GM18519 (cell line): ENCODE results near the gene PITPNB.

ENCODE experiments used
- ATAC-seq: cut with Tn5 transposase; IDR thresholded peaks from one replicate; pipeline ENCODE4 v1.9.1; 2021; ENCODE audit warnings: mild to moderate bottlenecking, moderate library complexity; ENCODE audit not compliant: unreplicated experiment, low FRiP score

The PITPNB gene

GRCh38 chr22:27836181-27836580 lies 82.9 kb downstream of the PITPNB start:
- ATAC-seq = no peak

GRCh38 chr22:27835446-27835845 lies 83.6 kb downstream of the PITPNB start:
- no peak for ATAC-seq

DNA sequence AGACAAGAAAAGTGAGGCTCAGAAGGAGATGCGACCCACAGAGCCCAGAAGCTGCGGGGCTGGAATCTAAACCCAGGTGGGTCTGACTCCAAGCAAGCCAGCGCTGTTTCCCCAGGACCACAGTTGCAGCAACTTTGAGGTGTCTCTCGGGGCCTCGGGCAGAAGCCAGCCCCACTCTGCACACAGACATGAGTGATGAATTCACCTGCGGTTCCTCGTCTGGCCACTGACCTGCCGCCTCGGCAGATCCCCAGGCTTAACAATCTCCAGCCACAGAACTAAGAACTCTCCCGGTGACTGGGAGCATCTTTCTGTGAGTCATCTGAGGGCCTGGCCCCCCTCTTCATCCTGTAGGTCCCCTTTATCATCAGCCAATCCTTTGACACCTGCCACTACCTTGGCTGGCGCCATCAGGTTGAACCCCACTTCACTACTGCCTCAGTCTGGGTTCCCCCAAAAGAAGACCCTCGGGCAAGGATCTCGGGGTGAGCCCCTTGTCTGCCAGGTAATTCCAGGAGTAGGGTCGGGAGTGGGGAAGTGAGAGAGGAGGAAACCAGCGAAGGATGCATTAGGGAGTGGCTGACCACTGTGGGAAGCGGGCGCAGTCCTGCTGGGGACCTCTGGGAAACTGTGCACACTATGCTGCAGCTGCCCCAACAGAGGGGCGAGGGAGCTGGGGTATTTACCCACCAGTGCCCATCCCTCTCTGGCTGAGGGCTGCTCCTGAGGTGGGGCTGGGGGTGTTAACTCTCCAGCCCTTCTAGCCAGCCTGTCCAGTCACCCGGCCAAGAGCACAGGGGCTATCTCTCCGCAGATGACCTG lies 84.5 kb downstream of the PITPNB start:
- no peak for ATAC-seq

DNA sequence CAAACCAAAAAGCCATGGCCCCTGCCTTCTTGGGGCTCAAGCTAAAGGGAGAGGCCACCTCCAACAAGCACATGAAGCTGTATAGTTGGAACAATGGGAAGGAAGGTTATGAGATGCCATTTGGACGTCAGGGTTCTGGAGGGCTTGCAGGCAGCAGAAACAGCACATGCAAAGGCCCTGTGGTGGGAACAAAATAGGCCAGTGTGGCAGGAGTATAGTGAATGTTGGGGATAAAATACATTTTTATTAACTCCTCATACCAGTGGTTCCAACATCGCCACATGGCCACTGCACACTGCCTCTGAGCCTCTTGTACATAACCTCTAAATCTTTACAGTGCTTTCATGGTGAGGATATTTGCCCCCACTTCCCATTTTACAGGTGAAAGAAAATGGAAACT lies 85.3 kb downstream of the PITPNB start:
- ATAC-seq = no peak

GRCh38 chr22:27832606-27833005 lies 86.5 kb downstream of the PITPNB start:
- no peak for ATAC-seq

DNA sequence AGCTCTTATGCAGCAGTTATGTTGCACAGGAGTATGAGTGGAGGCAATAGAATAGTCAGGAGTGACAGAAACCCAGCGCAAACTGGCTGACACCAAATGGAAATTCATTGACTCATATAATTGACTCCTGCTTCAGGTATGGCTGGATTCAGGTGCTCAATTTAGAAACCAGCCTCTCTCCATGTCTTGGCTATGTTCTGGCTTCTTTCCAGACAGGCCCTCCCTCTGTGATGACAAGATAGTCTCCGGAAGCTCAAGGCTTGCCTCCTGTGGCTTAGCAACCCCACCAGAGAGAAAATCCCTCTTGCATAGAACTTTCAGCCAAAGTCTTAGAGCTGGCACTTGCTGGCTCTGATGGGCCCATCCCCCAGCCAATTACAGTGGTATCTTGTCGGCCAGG lies 89.4 kb downstream of the PITPNB start:
- ATAC-seq = no peak

DNA sequence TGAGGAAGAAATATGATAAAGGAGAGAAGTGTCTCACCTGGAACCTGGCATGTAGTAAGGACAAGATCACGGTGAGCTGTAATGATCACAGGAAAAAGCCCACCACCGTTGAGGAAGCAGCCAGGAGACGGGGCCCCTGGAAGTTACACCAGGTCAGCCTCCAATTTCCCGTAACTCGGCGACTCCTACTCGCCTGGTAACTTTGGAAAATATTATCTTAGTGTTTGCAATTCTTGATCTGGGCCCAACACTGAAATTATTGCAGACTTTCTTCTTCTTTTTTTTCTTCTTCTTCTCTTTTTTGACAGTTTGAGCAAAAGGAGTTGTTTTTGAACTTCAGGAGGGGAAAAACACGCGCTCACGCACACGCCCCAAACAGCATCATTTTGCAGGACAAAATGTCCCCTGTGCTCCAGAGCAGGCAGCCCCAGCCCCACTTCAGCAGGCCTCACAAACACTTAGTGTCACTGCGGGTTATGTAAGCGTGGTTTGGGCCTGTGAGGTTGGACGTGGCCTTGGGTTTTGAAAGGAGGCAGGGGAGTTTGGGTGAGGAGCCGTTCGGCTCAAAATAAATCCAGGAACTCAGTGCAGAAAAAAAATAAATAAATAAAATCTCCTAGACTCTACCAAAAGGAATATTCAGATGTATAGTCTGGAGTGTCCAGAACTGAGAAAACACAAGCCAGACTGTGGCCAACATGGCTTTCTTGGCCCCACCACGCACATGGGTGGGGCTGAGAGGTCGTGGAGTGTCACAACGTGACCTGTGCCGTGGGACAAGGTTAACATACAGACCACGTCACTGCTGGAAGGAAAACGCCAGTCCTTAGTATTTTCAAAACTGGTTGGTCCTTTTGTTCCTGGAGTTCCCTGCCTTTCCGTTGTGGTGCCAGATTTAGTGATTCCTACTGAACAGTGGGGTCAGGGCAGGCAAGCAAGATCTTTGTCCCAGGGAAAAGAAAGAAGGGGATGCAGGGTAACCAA lies 91.2 kb downstream of the PITPNB start:
- ATAC-seq = no peak

DNA sequence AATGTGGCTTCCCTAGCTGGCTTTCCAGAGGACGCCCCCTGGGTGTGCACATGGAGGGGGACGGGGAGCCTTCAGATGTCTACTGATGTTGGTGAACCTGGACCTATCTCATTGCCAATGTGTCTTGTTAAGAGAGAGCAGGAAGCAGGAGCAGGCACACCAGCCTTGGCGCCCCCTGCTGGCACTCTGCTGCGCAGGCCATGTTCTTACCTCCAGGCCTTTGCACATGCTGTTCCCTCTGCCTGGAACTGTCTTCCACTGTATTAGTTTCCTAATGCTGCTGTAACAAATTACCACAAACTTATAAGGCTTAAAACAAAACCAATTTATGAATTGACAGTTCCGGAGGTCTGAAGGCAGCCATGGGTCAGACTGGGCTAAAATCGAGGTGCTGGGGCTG lies 93.9 kb downstream of the PITPNB start:
- ATAC-seq = no peak

GRCh38 chr22:27823221-27823620 lies 95.8 kb downstream of the PITPNB start:
- ATAC-seq = no peak

DNA sequence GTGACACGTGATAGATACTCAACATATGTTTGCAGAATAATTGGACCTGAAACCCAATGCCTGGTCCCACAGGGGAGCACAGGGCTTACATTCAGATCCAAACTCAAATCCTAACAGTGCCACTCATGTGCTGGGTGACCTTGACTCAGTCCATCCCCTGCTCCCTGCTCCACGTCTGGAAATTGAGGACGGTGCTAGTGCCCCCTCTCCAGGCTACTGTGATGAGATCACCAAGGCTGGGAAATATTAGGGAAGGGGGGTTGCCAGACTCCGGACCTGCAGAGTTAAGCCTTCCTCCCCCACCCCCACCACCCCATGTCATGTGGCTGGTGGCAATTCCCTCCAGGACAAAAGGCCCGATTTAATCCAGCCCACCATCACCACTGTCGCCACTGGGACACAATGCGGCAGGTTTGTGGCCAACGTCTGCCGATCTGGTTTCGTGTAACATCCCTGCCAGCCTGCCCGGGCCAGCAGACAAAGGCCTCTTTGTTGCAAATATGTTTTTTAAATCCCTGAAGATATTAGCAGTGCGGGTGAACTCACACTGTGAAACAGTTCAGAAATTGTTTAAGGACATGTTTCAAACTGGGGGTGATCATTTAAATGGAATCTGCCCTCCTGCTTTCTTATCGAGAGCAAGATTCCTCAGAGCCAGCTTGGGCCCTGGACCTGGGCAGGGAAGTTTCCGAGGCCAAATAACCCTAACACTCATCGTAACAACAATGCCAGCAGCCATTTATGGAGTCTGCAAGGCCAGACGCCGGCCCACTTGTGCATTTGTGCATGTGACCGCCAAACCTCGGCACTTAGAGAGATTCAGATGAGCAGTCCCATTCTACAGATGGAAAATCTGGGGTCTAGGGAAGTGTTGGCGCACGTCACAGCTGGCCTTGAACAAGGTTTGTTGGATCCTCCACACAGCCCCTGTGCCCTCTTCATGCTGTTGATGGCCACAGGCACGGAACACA lies 97.9 kb downstream of the PITPNB start:
- no peak for ATAC-seq

DNA sequence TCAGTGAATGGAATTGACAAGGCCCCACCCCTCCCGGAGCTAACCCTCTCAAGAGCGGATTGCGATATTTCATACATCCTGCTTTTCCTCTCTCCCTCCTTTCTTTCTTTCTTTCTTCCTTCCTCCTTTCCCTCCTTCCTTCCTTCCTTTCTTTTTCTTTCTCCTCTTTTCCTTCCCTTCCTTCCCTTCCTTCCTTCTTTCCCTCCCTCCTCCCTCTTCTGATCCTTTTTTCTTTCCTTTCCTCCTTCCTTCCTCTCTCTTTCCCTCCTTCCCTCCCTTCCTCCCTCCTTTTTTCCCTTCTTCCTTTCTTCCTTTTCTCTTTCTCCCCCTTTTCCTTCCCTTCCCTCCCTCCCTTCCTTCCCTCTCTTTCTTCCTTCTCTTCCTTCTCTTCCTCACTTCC lies 102.5 kb downstream of the PITPNB start:
- ATAC-seq = no peak

DNA sequence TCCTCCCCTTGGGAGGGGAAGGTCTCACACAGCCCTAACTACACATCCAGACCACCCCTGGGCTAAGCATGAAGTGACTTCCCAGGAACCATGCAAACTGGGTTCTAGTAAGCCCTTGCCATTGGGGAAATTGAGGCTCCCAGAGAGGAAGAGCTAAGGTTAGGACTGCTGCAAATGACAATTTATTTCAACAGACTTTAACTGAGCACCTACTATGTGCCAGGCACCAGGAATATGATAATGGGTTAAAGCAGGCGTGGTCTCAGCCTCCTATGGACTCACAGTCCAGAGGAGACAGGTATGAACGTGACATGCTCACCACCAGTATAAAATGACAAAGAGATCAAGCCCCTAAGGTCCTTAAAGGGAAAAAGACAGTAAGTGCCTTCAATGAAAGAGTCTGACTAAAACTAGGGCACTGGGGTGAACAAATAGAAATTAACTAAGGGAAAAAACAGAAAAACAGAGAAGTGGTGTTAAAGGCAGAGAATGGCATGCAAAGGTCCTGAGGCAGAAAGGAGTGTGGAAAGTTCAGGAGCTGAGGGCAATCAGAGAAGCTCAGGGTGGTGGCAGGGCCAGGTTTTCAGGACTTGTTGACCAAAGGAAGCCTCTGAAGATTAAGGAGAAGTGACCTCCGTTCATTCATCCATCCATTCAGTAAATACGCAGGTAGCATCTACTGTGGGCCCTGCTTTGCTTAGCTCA lies 103.1 kb downstream of the PITPNB start:
- ATAC-seq = no peak

GRCh38 chr22:27814993-27815392 lies 104.1 kb downstream of the PITPNB start:
- ATAC-seq = no peak

GRCh38 chr22:27811778-27812177 lies 107.3 kb downstream of the PITPNB start:
- no peak for ATAC-seq

DNA sequence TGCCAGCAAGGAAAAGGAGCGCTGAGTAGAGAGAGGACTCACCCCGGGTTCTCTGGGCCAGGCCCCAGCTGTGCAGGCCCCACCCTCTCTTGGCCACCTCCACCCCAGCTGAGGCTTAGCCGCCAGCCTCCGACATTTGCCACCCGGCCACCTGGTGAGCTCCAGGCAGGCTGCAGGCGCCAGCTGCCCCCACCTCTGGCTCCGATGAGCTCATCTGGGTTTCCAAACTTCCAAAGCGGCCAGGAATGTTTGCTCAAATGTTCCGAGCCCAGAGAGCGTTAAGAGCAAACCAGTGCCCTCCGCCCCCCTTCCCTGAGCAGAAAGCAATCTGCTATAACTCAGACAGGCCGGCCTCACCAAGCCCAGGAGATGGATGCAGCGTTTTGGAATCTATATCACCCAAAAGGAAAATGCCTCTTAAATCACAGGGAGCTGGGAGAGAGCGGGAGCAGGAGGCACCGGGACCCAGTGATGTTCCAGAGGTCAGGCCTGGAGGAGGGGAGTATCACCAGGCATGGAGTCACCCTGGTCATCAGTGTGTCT lies 108.4 kb downstream of the PITPNB start:
- ATAC-seq = no peak

- no peak for ATAC-seq
These were observed 109.1 kb downstream of the PITPNB start for GRCh38 chr22:27809700-27810608.

DNA sequence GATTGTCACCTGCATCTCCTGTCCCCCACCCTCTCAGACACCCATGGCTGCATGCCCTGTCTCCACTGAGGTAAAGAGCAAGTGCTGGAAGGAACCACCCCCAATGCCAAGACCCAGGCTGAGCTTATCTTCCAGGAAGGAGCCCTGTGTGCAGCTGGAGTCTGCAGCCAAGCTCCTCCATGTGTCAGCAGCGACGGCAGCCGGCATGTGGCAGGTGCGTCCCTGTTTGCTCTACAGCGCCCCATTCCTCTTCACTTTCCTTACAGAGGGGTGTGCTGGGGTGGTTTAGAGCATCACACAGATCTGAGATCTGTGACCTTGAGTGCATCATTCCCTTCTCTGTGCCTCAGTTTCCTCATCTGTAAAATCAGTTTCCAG lies 109.8 kb downstream of the PITPNB start:
- ATAC-seq = no peak

GRCh38 chr22:27808451-27809225 lies 110.4 kb downstream of the PITPNB start:
- ATAC-seq = no peak
